Right ventricle myocardium superior (tissue), 1 donor: ENCODE data around the gene IL17RB. TPM values are rescaled to one million over a fixed set of nuclear protein-coding genes. Genes with fewer than 3 reads are reported as not detected.
A peak's percentile ranks its signal among the peaks of the same experiment; 100 is the strongest.

Source experiments
- ATAC-seq: fragments of 200-7000 bp; cut with Tn5 transposase; one replicate; pipeline ENCODE4 v1.9.1; 2020; ENCODE audit warnings: mild to moderate bottlenecking; ENCODE audit not compliant: poor library complexity
- DNase-seq: peaks from one replicate; pipeline ENCODE4 v3.0.0-alpha.2; 2020
- intact Hi-C: fragments of 100-400 bp; cut with DNase I; formaldehyde crosslinking; loops from one replicate; pipeline ENCODE4 v1.11.2; 2022
- total RNA-seq: library from RNA; stranded (reverse); fragmentation: NEBNext Ultra II Directional; extraction: Animal tissue kit (Norgen Biotek cat#: 25700); gene quantifications from one replicate; pipeline ENCODE4 v1.2.1, GENCODE V29; 2021
- donor health status: DM: no; HTN: yes; CAD: no; lungs with severe emphysema.

Gene IL17RB
- total RNA-seq, 1 donor from 2014 or later: 1.9 TPM

DNA sequence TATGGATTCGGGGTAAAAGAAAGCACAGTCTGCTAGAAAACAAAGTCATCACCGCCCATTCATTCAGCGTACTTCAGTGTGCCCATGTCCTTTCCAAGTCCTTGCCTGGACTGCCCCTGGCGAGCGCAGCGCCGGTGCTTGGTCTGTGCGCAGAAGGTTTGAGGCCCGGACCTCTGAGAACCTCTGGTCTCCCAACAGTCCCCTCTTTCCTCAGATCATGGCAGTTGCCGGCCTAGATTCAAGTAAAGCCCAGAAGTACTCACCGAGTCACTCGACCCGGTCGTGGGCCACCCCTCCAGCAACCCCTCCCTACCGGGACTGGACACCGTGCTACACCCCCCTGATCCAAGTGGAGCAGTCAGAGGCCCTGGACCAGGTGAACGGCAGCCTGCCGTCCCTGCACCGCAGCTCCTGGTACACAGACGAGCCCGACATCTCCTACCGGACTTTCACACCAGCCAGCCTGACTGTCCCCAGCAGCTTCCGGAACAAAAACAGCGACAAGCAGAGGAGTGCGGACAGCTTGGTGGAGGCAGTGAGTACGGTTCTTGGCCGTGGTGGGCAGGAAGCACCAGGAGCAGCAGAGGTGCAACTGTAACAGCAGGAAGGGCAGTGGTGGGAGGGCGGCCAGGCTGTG, 36.5 kb upstream of the IL17RB start:
- ATAC-seq: no peak
- DNase-seq: no peak
- intact Hi-C loops: no loop called here

DNA sequence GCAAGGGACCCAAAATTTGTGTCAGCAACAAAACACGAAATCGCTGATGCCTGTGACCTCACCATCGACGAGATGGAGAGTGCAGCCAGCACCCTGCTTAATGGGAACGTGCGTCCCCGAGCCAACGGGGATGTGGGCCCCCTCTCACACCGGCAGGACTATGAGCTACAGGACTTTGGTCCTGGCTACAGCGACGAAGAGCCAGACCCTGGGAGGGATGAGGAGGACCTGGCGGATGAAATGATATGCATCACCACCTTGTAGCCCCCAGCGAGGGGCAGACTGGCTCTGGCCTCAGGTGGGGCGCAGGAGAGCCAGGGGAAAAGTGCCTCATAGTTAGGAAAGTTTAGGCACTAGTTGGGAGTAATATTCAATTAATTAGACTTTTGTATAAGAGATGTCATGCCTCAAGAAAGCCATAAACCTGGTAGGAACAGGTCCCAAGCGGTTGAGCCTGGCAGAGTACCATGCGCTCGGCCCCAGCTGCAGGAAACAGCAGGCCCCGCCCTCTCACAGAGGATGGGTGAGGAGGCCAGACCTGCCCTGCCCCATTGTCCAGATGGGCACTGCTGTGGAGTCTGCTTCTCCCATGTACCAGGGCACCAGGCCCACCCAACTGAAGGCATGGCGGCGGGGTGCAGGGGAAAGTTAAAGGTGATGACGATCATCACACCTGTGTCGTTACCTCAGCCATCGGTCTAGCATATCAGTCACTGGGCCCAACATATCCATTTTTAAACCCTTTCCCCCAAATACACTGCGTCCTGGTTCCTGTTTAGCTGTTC, 35.0 kb upstream of the IL17RB start:
- intact Hi-C loops: no loop called here
- no peak for ATAC-seq

DNA sequence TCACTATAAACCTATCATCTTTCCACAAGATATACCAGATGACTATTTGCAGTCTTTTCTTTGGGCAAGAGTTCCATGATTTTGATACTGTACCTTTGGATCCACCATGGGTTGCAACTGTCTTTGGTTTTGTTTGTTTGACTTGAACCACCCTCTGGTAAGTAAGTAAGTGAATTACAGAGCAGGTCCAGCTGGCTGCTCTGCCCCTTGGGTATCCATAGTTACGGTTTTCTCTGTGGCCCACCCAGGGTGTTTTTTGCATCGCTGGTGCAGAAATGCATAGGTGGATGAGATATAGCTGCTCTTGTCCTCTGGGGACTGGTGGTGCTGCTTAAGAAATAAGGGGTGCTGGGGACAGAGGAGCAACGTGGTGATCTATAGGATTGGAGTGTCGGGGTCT, 33.9 kb upstream of the IL17RB start:
- DNase-seq: no peak
- intact Hi-C loops: no loop called here
- no peak for ATAC-seq

More for the DNA sequence above, 35.0 kb upstream of the IL17RB start:
- no peak for DNase-seq

DNA sequence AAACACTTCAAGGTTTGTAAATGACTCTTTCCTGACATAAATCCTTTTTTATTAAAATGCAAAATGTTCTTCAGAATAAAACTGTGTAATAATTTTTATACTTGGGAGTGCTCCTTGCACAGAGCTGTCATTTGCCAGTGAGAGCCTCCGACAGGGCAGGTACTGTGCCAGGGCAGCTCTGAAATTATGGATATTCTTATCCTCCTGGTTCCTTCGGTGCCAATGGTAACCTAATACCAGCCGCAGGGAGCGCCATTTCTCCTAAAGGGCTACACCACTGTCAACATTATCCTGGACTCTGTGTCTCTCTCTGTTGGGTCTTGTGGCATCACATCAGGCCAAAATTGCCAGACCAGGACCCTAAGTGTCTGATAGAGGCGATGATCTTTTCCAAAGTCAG, 33.1 kb upstream of the IL17RB start:
- ATAC-seq (peak; percentile 67), DNase-seq (no peak)
- intact Hi-C loops: no loop called here

DNA sequence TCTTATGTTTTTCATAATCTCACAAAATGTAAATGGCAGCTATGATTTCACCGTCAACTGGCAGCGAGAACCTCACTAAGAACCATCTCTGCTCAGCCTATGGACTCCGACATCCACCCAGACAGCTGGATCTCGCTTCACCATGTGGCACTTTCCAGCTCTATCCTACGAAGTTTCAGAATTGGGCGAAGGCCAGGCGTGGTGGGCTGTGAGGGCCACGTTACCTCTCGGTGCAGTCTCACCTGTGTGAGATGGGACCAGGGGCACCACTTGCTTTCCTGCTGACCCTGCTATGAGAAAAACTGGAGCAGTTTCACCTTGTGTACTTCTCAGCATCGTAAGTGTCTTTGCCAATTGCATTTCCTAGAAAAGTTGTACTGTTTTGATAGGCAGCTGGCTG, 32.5 kb upstream of the IL17RB start:
- no peak for DNase-seq
- intact Hi-C loops: no loop called here
- ATAC-seq: no peak

DNA sequence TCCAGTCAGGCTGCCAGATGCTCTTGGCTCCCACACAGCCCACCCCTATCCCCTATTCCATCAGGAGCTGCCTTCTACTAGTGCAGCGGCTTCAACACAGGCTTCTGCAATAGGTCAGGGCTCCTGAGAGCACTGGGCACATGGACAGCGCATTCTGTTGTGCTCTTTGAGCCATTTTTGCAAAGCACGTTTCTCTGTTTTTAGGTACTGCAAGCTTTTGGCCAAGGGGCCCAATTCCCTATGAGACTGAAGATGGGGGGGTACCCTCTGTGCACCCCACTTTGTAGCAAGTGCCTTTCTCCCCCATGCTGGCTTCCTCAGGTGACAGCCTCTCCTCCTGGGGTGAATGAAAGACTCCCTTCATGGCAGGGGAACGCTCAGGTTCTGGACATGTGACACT, 31.3 kb upstream of the IL17RB start:
- intact Hi-C loops: no loop called here
- ATAC-seq: no peak
- no peak for DNase-seq

DNA sequence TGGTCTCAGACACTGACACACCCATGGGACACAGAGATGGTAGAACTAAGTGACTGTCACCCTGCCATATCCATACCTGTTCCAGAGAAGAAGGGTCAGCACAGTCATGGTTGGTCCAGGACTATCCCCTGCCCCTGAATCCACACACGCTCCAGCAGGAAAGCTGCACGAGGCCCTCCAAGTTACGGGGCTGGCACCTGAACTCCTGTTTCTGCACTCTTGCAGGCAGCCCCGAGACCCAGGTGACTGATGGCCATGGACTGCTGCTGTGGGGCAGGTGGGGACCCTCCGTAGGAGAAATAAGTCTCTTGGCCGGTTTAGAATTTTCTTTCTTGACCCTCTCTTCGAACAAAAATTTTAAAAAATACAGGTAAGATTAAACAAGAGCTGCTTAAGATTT, 30.7 kb upstream of the IL17RB start:
- intact Hi-C loops: no loop called here
- no peak for ATAC-seq
- no peak for DNase-seq

DNA sequence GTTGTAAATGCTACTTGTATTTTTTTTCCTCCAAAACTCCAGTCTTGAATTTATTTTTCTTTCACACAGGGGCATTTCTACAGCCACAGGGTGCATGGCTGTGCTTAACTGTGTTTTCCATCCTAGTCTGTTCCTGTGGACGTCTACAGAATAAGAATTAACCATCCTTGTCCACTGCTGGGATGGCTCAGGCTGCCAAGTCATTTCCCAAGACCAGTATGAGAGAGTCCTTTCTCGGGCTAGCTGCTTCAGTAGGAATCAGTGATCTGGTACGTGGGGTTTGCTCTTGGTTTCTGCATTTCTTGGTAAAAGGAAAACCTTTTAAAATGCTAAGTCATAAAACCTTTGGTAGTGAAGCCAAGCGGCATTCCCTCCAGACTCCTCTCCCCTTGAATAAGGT, 29.9 kb upstream of the IL17RB start:
- no peak for ATAC-seq
- DNase-seq: no peak
- intact Hi-C loops: no loop called here

DNA sequence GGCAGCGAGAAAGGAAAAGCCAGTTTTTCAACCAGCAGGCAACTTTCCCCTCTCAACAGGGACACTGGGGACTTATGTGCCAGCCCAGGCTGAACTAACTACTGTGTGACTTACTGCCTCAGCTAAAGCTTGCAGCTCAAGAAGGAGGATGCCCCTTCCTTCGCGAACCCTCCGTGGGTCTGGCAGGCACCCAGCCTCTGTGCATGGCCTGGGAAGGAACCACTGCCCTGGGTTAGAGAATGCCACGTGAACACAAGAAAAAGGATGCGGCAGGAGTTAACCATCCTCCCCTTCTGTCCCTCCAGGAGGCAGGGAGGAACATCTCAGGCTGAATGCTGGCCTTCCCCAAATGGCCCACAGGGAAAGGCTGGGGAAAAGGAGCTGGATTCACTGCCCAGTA, 29.2 kb upstream of the IL17RB start:
- ATAC-seq (no peak), DNase-seq (no peak)
- intact Hi-C loops: no loop called here

DNA sequence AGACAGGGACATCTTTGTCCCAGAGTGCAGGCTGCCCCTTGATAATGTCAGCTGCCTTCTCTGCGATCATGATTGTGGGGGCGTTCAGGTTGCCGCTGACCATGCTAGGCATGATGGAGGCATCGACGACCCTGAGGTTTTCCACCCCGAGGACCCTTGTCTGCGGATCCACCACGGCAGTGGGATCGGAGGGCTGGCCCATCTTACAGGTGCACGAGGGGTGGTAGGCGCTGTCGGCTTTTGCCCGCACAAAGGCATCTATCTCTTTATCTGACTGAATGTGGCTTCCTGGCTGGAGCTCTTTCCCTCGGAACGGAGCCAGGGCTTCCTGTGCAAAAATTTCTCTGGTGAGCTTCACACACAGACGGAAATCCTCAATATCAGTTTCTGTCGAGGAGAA, 28.6 kb upstream of the IL17RB start:
- intact Hi-C loops: no loop called here
- no peak for ATAC-seq
- DNase-seq: no peak

DNA sequence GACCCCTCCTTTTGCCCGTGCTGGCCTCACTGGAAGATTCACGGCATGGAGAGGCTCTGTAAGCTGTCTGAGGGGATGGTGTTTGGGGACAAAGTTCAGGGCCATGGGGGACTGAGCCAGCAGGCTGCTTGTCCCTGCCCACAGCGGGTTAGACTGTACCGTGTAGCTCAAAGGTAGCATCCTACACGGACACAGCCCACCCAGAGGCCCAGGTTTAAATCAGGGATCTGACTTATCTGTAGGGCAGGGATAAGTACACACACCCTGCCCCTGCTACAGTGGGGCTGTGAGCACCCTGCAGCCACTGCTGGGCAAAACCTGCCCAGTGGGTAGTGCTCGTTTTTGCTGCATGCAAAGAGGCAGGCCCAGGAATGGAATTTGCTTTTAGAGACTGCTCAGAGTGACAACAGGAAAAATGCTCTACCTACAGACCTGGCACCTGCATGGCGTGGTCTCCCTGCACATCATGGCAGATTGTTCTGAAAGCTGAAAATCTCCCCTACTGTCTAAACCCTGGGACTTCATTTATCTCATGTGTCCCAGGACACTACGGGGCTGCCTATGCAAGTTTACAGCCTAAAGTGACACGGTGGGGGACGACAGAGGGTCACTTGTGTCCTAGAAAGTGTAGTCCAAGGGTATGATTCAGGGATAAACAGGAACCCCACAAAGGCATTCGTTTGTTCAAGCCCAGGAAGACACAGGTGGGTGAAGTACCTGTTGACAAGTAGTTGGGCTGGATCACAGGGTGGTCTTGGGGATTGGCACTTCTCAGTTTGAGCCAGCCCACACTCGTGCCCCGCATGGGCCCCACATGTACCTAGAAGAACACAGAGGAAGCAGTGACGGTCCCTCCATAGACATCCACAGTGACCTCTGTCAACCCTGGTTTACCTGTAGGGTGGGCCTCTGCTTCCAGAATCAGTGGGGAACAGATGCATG, 27.9 kb upstream of the IL17RB start:
- DNase-seq (no peak), ATAC-seq (no peak)
- intact Hi-C loops: no loop called here

DNA sequence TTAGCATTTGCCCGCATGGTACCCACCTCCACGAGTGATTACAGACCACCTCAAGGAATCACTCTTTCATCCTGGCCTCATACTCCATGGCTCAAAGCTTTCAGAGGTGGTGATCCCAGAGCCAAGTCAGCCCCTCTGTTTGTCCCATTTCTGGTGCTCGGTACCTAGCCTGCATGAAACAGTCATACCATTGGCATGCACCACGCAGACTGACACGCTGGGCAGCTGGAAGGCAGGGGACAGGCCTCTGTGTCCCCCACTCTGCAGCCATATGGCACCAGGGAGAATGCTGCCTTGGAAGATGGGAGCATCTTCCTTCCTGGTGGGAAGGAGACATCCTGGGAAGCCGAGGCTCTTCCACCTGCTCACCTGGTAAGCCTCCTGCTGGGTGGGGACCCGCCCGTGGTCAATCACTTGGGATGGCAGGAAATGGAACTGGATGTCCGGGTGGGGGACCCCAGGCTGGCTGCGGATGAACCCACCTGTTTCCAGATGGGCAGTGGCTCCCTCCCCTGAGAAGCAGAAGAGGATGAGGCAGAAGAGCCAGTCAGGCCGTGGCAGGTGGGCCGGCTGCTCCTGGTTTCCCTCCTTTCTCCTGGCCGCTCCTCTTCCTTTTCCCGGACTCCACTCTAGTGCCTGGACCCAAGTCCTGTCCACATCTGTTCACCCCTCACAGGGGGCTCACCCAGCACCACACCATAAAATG, 27.1 kb upstream of the IL17RB start:
- ATAC-seq (no peak), DNase-seq (no peak)
- intact Hi-C loops: no loop called here

DNA sequence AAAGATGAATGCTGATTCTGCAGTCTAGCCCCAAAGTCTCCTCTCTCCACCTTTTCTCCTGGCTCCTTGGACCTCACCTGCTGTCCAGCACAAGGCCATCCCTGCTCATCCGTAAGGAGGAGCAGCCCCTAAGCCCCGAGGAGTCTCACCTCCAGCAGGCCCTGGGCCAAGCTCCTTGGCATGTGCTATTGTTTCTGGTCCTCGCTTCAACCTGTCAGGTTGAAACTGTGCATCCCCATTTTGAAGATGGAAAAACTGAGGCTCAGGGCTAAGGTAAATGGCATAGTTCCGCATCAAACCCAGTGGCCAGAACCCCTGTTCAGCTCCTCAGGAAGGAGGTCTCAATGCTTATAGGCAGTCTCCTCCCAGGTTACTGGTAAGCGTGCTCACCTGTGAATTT, 26.3 kb upstream of the IL17RB start:
- DNase-seq (no peak), ATAC-seq (no peak)
- intact Hi-C loops: no loop called here

DNA sequence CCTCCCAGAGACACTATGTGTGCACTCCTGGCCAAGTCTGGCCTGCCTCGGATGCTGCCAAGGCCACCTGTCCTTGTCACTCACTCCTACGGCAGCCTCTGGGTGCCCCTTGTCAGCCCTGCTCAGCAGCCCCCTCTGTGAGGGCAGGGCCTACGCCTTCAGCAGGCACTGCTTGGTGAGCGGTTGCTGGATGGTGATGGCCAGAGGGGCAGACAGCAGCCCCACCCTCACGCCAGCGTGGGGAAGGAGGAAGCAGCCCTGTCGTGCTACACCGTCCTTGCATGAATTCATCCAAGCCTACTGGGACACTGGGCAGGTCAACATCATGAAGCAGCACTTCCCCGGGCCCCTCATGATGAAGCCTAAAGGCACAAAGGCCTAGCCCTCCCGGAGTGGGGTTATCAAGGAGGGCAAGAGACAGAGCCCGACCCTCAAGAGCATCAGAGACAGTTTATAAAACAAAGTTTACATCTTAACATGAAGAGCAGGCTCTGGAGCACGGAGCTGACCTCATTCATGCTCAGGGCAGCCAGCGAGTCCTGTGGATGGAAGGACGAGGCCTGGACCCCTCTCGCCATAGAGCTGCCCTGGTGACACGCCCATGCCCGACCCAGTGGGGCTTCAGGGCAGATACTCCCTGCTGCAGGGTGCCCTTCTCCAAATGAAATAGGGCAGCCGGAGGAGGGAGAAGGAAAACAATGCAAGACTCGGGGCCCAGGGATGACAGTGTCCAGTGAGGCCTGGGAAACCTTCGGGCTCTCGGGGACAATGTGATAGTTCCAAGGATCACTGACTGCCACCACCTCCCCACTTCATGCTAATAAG, 25.4 kb upstream of the IL17RB start:
- intact Hi-C loops: no loop called here
- DNase-seq (no peak), ATAC-seq (no peak)

DNA sequence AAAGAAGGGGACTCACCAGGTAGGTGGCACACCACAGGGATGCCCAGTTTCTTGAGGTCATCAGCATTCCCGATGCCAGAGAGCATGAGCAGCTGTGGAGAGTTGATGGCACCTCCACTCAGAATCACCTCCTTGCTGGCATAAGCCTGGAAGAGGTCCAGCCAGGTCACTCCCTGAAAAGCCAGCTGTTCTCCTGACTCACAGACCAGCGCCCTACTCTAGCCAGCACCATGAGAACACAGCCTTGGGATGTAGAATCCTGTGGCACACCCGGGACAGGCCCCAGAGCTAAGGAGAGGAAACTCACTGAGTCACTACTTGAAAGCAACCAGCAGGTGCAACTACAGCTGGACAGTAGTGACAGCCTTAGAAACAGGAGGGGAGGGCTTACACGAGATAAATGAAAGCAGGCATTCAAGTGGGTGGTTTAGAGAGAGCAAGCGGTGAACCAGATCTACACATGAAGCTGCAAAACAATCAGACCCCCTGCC, 24.7 kb upstream of the IL17RB start:
- intact Hi-C loops: no loop called here
- DNase-seq (no peak), ATAC-seq (peak; percentile 65)

DNA sequence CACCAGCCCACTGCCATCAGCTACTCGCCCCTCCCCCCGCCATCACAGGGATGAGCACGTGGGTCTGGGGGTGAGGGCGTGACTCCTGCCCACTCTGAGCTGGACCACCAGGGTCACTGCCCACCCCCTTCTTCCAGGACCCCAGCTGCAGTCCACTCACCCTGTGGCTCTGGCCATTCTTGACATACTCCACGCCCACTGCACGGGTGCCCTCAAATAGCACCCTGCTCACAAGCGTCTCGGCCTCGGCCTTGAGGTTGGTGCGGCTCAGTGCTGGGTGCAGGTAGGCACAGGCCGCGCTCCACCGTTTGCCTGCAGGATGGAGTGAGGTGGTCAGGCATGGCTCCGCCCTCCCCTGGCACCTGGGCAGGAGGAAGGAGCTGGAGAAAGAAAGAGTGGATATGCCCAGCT, 24.0 kb upstream of the IL17RB start:
- DNase-seq: no peak
- ATAC-seq: no peak
- intact Hi-C loops: no loop called here

DNA sequence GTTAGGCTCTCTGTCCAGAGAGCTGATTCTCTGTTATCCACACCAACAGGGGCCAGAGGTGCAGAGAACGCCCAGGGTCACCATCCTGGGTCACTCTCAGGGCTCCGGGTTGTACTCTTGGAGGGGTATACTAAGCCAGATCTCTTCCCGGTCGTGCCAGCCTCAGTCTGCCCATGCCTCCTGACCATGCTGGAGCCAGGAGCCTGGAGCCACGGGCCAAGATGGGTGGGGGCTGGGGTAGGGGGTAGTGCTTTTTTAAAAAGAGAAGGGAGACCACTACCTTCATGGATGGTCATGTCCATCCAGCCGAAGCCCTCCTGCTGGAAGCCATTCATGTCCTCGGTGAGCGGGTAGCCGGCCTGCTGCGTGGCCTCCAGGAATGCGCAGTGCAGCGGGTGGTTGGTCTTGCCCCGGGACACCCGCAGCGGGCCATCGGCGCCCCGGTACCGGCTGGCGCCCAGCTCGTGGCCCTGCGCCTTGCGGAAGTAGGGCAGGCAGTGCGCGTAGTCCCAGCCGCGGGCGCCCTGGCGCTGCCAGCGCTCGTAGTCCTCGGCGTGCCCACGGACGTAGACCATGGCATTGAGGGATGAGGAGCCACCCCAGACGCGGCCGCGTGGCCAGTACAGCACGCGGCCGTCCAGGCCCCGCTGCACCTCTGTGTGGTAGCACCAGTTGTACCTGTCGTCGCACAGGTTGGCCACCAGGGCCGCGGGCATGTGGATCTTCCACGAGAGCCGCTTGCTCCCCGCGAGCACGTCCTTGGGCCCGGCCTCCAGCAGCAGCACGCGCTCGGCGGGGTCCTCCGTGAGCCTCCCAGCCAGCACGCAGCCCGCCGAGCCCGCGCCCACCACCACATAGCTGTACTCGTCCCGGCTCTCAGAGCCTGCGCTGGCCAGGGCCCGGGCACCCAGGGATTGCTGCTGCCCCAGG, 23.1 kb upstream of the IL17RB start:
- ATAC-seq: no peak
- no peak for DNase-seq
- intact Hi-C loops: no loop called here
